Epithelial cell of esophagus (primary cell): ENCODE measurements around the gene TRIM16.
A peak's percentile ranks its signal among the peaks of the same experiment; 100 is the strongest.
"Not testable (repeated sequence)": the region's sequence is repeated elsewhere in the genome, so short reads cannot be mapped to it uniquely, and the experiment has no call there.

Source experiments
- DNase-seq: peaks from one replicate; pipeline ENCODE4 v3.0.0; 2010; ENCODE audit warnings: low read depth
- H3K4me3 ChIP-seq: 2 replicates; pipeline ENCODE4 v1.5.1; 2011; ENCODE audit warnings: mild to moderate bottlenecking, low read length, control low read depth
- CTCF ChIP-seq: IDR thresholded peaks from 2 replicates; pipeline ENCODE4 v1.5.1; 2011; ENCODE audit warnings: low read depth, mild to moderate bottlenecking, low read length, control low read depth, inconsistent platforms; ENCODE audit not compliant: insufficient read depth; ENCODE audit errors: missing control alignments

TRIM16 gene

GRCh38 chr17:15657868-15658267 is 26.2 kb downstream of the TRIM16 start:
- no peak for TF ChIP-seq CTCF
- peak; percentile 84 for DNase-seq
- no peak overlapping the region for H3K4me3 ChIP-seq

GRCh38 chr17:15654886-15655561 is 29.1 kb downstream of the TRIM16 start:
- DNase-seq: peak; percentile 71
- TF ChIP-seq CTCF: no peak
- H3K4me3 ChIP-seq: no peak overlapping the region

GRCh38 chr17:15654401-15654800 is 29.7 kb downstream of the TRIM16 start:
- not testable (repeated sequence) for H3K4me3 ChIP-seq, DNase-seq

GRCh38 chr17:15652960-15653359 is 31.2 kb downstream of the TRIM16 start:
- H3K4me3 ChIP-seq: no peak overlapping the region
- DNase-seq: no peak
- no peak for TF ChIP-seq CTCF

- H3K4me3 ChIP-seq: peak overlapping the region; percentile 76
- peak; percentile 100 for DNase-seq
- peak; percentile 4 for TF ChIP-seq CTCF
Measured at GRCh38 chr17:15651583-15652110, 32.5 kb downstream of the TRIM16 start.

GRCh38 chr17:15650741-15651582 is 33.1 kb downstream of the TRIM16 start:
- H3K4me3 ChIP-seq: peak overlapping the region; percentile 76
- DNase-seq: peak; percentile 42
- no peak for TF ChIP-seq CTCF

- DNase-seq: peak; percentile 78
- no peak for TF ChIP-seq CTCF
- H3K4me3 ChIP-seq: peak overlapping the region; percentile 76
Measured at GRCh38 chr17:15649861-15650421, 34.2 kb downstream of the TRIM16 start.
